Measurements from ENCODE around the gene MYMX.
"Not testable (repeated sequence)": the region's sequence is repeated elsewhere in the genome, so short reads cannot be mapped to it uniquely, and the experiment has no call there.

Gene MYMX

GRCh38 chr6:44189257-44189656 lies 27.5 kb upstream of the MYMX start:
- no peak for TF ChIP-seq POLR2AphosphoS5 (IDR thresholded peaks at IDR 0.05; ENCODE audit: low read depth, low read length)
- TF ChIP-seq POLR2A (IDR thresholded peaks at IDR 0.05; ENCODE audit: low read depth, low read length) = no peak
- no peak for TF ChIP-seq TAF1 (IDR thresholded peaks at IDR 0.05; ENCODE audit: borderline replicate concordance, low read depth, low read length)
- no peak for DNase-seq (ENCODE audit: insufficient read length)
- no peak for FAIRE-seq

GRCh38 chr6:44190715-44191114 lies 26.0 kb upstream of the MYMX start:
- DNase-seq (ENCODE audit: insufficient read length) (no peak), FAIRE-seq (no peak)
- TF ChIP-seq POLR2A (IDR thresholded peaks at IDR 0.05; ENCODE audit: low read depth, low read length) (no peak), POLR2AphosphoS5 (IDR thresholded peaks at IDR 0.05; ENCODE audit: low read depth, low read length) (no peak), TAF1 (IDR thresholded peaks at IDR 0.05; ENCODE audit: borderline replicate concordance, low read depth, low read length) (no peak)

GRCh38 chr6:44192428-44193041 lies 24.2 kb upstream of the MYMX start:
- no peak for TF ChIP-seq POLR2AphosphoS5 (IDR thresholded peaks at IDR 0.05; ENCODE audit: low read depth, low read length)
- TF ChIP-seq TAF1 (IDR thresholded peaks at IDR 0.05; ENCODE audit: borderline replicate concordance, low read depth, low read length) = no peak
- no peak for TF ChIP-seq POLR2A (IDR thresholded peaks at IDR 0.05; ENCODE audit: low read depth, low read length)
- FAIRE-seq = no peak
- no peak for DNase-seq (ENCODE audit: insufficient read length)

- FAIRE-seq = no peak
- TF ChIP-seq TAF1 (IDR thresholded peaks at IDR 0.05; ENCODE audit: borderline replicate concordance, low read depth, low read length) (no peak), POLR2A (IDR thresholded peaks at IDR 0.05; ENCODE audit: low read depth, low read length) (no peak), POLR2AphosphoS5 (IDR thresholded peaks at IDR 0.05; ENCODE audit: low read depth, low read length) (no peak)
- no peak for DNase-seq (ENCODE audit: insufficient read length)
These were observed 23.3 kb upstream of the MYMX start for GRCh38 chr6:44193307-44193910.

- TF ChIP-seq POLR2A (IDR thresholded peaks at IDR 0.05; ENCODE audit: low read depth, low read length) (no peak), POLR2AphosphoS5 (IDR thresholded peaks at IDR 0.05; ENCODE audit: low read depth, low read length) (no peak), TAF1 (IDR thresholded peaks at IDR 0.05; ENCODE audit: borderline replicate concordance, low read depth, low read length) (no peak)
- FAIRE-seq = no peak
These were observed 22.4 kb upstream of the MYMX start for GRCh38 chr6:44194326-44194725.

GRCh38 chr6:44196351-44196750 lies 20.4 kb upstream of the MYMX start:
- DNase-seq (ENCODE audit: insufficient read length); FAIRE-seq: not testable (repeated sequence)

More at GRCh38 chr6:44194326-44194725, 22.4 kb upstream of the MYMX start:
- DNase-seq (ENCODE audit: insufficient read length) = no peak

- FAIRE-seq (no peak), DNase-seq (ENCODE audit: insufficient read length) (no peak)
- no peak for TF ChIP-seq POLR2A (IDR thresholded peaks at IDR 0.05; ENCODE audit: low read depth, low read length)
- TF ChIP-seq POLR2AphosphoS5 (IDR thresholded peaks at IDR 0.05; ENCODE audit: low read depth, low read length) = no peak
- TF ChIP-seq TAF1 (IDR thresholded peaks at IDR 0.05; ENCODE audit: borderline replicate concordance, low read depth, low read length) = no peak
These were observed 18.0 kb upstream of the MYMX start for GRCh38 chr6:44198684-44199083.

GRCh38 chr6:44199883-44200282 lies 16.8 kb upstream of the MYMX start:
- DNase-seq (ENCODE audit: insufficient read length) (no peak), FAIRE-seq (no peak)
- TF ChIP-seq POLR2A (IDR thresholded peaks at IDR 0.05; ENCODE audit: low read depth, low read length) (no peak), POLR2AphosphoS5 (IDR thresholded peaks at IDR 0.05; ENCODE audit: low read depth, low read length) (no peak), TAF1 (IDR thresholded peaks at IDR 0.05; ENCODE audit: borderline replicate concordance, low read depth, low read length) (no peak)

- TF ChIP-seq TAF1 (IDR thresholded peaks at IDR 0.05; ENCODE audit: borderline replicate concordance, low read depth, low read length) (no peak), POLR2AphosphoS5 (IDR thresholded peaks at IDR 0.05; ENCODE audit: low read depth, low read length) (no peak), POLR2A (IDR thresholded peaks at IDR 0.05; ENCODE audit: low read depth, low read length) (no peak)
- FAIRE-seq = no peak
- DNase-seq (ENCODE audit: insufficient read length) = no peak
These were observed 15.5 kb upstream of the MYMX start for GRCh38 chr6:44201200-44201599.

GRCh38 chr6:44201638-44202303 lies 15.0 kb upstream of the MYMX start:
- no peak for FAIRE-seq
- no peak for TF ChIP-seq POLR2A (IDR thresholded peaks at IDR 0.05; ENCODE audit: low read depth, low read length)
- no peak for TF ChIP-seq POLR2AphosphoS5 (IDR thresholded peaks at IDR 0.05; ENCODE audit: low read depth, low read length)
- no peak for TF ChIP-seq TAF1 (IDR thresholded peaks at IDR 0.05; ENCODE audit: borderline replicate concordance, low read depth, low read length)
- DNase-seq (ENCODE audit: insufficient read length) = no peak

- DNase-seq (ENCODE audit: insufficient read length) = no peak
- no peak for TF ChIP-seq POLR2A (IDR thresholded peaks at IDR 0.05; ENCODE audit: low read depth, low read length)
- TF ChIP-seq POLR2AphosphoS5 (IDR thresholded peaks at IDR 0.05; ENCODE audit: low read depth, low read length) = no peak
- no peak for FAIRE-seq
These were observed 14.3 kb upstream of the MYMX start for GRCh38 chr6:44202332-44202971.

Measured in GM12892 (cell line).